C4-2B (cell line): Measurements from ENCODE around the gene TRIM46.
"Not testable (repeated sequence)": the region's sequence is repeated elsewhere in the genome, so short reads cannot be mapped to it uniquely, and the experiment has no call there.

Experiments
- CTCF ChIP-seq: fragments of 450-650 bp; conservative IDR thresholded peaks from 2 replicates; pipeline ENCODE4 v1.5.1; 2017; ENCODE audit warnings: mild to moderate bottlenecking
- ZFX ChIP-seq: fragments of 450-650 bp; IDR thresholded peaks from 2 replicates; pipeline ENCODE4 v1.6.1; 2017

GRCh38 chr1:155233502-155233901 lies 59.9 kb downstream of the TRIM46 start:
- TF ChIP-seq CTCF, ZFX: not testable (repeated sequence)
